MM.1S (cell line): Measurements from ENCODE around the gene TTC7B.

Experiments used
- EZH2 ChIP-seq: fragments of 300-600 bp; sonication (generic); optimal IDR thresholded peaks from 2 replicates; pipeline ENCODE3; 2017; ENCODE audit warnings: low read depth, mild to moderate bottlenecking, antibody characterized with exemption, low read length, mixed read lengths
- EZH2phosphoT487 ChIP-seq: fragments of 300-600 bp; sonication (generic); IDR thresholded peaks from 2 replicates; pipeline ENCODE4 v1.6.1; 2018; ENCODE audit warnings: antibody characterized with exemption, low read length
- TF ChIP-seq, protein P1 (sequence below): fragments of 300-600 bp; sonication (generic); IDR thresholded peaks from 2 replicates; pipeline ENCODE4 v1.5.1; 2016; ENCODE audit warnings: antibody characterized with exemption, low read length, mixed read lengths

DNA sequence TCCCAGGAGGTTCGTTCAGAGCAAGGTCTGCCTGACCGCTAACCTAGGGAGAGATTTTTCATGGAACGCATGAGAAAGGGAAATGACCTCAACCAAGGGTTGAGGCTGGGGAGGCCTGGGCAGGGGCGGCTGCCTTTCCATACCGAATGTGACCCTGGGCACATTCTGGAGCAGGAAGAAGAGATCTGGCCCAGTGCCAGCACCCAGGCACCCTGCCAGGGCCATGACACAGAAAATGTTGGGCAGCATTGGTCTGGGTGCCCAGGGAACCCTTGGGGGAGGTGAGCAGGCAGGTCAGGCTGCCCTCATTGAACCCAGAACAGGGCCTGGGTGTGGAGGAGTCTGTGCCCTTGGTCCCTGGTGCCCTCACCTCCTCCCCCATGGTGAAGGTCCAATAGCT lies 312.6 kb downstream of the TTC7B start:
- TF ChIP-seq, protein P1, sequence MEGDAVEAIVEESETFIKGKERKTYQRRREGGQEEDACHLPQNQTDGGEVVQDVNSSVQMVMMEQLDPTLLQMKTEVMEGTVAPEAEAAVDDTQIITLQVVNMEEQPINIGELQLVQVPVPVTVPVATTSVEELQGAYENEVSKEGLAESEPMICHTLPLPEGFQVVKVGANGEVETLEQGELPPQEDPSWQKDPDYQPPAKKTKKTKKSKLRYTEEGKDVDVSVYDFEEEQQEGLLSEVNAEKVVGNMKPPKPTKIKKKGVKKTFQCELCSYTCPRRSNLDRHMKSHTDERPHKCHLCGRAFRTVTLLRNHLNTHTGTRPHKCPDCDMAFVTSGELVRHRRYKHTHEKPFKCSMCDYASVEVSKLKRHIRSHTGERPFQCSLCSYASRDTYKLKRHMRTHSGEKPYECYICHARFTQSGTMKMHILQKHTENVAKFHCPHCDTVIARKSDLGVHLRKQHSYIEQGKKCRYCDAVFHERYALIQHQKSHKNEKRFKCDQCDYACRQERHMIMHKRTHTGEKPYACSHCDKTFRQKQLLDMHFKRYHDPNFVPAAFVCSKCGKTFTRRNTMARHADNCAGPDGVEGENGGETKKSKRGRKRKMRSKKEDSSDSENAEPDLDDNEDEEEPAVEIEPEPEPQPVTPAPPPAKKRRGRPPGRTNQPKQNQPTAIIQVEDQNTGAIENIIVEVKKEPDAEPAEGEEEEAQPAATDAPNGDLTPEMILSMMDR: no peak
- no peak for TF ChIP-seq EZH2
- TF ChIP-seq EZH2phosphoT487: no peak
